ENCODE measurements around the gene MILR1. TPM values are rescaled to one million over a fixed set of nuclear protein-coding genes. Genes with fewer than 3 reads are reported as not detected.

MILR1 gene
- total RNA-seq, 1 experiment from 2014 or later: not detected

GRCh38 chr17:64424324-64424849 is 24.5 kb upstream of the MILR1 start (continued):
- TF ChIP-seq ARID4B (CRISPR knock-in tag; IDR thresholded peaks at IDR 0.05; ENCODE audit: borderline replicate concordance) (no peak), PRRX2 (CRISPR knock-in tag; IDR thresholded peaks at IDR 0.05) (no peak), HMGA2 (CRISPR knock-in tag; IDR thresholded peaks at IDR 0.05) (no peak), SMAD4 (CRISPR knock-in tag; IDR thresholded peaks at IDR 0.05) (no peak), TEAD1 (CRISPR knock-in tag; IDR thresholded peaks at IDR 0.05) (no peak)
- TF ChIP-seq, protein P1, sequence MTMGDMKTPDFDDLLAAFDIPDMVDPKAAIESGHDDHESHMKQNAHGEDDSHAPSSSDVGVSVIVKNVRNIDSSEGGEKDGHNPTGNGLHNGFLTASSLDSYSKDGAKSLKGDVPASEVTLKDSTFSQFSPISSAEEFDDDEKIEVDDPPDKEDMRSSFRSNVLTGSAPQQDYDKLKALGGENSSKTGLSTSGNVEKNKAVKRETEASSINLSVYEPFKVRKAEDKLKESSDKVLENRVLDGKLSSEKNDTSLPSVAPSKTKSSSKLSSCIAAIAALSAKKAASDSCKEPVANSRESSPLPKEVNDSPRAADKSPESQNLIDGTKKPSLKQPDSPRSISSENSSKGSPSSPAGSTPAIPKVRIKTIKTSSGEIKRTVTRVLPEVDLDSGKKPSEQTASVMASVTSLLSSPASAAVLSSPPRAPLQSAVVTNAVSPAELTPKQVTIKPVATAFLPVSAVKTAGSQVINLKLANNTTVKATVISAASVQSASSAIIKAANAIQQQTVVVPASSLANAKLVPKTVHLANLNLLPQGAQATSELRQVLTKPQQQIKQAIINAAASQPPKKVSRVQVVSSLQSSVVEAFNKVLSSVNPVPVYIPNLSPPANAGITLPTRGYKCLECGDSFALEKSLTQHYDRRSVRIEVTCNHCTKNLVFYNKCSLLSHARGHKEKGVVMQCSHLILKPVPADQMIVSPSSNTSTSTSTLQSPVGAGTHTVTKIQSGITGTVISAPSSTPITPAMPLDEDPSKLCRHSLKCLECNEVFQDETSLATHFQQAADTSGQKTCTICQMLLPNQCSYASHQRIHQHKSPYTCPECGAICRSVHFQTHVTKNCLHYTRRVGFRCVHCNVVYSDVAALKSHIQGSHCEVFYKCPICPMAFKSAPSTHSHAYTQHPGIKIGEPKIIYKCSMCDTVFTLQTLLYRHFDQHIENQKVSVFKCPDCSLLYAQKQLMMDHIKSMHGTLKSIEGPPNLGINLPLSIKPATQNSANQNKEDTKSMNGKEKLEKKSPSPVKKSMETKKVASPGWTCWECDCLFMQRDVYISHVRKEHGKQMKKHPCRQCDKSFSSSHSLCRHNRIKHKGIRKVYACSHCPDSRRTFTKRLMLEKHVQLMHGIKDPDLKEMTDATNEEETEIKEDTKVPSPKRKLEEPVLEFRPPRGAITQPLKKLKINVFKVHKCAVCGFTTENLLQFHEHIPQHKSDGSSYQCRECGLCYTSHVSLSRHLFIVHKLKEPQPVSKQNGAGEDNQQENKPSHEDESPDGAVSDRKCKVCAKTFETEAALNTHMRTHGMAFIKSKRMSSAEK (CRISPR knock-in tag; IDR thresholded peaks at IDR 0.05; ENCODE audit: borderline replicate concordance): no peak

DNA sequence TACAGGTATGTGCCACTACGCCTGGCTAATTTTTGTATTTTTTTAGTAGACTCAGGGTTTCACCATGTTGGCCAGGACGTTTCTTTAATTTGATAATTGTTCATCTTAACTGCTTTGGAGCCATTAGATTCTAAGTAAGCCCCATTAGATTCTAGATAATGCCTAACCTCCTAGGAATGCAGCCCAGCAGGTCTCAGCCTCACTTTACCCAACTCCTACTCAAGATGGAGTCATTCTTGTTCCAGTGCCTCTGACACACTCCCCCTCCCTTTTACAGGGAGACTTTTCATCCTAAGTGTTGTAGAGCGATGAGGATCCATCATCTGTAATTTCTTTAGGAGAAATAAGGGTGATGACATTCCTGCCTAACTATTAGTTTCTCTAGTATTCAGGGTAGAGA is 23.7 kb upstream of the MILR1 start:
- Mint-ChIP-seq H3K4me3 (no peak overlapping the region), H3K4me1 (no peaks in the 10 kb centered on the region), H3K27me3 (ENCODE audit: low read depth) (peaks cover 3% of the 10 kb centered on the region; the same call in 1 of the 2 replicates), H3K27ac (no peak overlapping the region), H3K9me3 (peaks cover 39% of the 10 kb centered on the region), H3K36me3 (peaks cover 24% of the 10 kb centered on the region)
- no peak for DNase-seq (ENCODE audit: low spot score)
- CTCF ChIA-PET: no interaction called here
- POLR2A ChIA-PET: no interaction called here
- no peak for ATAC-seq
- TF ChIP-seq ATF3 (CRISPR knock-in tag; conservative IDR thresholded peaks at IDR 0.05): no peak
- no peak for TF ChIP-seq CBFB (CRISPR knock-in tag; IDR thresholded peaks at IDR 0.05; ENCODE audit: low read depth)
- TF ChIP-seq E2F4 (CRISPR knock-in tag; IDR thresholded peaks at IDR 0.05; ENCODE audit: borderline replicate concordance, low read depth): no peak
- TF ChIP-seq ELF4 (CRISPR knock-in tag; IDR thresholded peaks at IDR 0.05; ENCODE audit: low read depth): no peak
- no peak for TF ChIP-seq ZNF232 (CRISPR knock-in tag; IDR thresholded peaks at IDR 0.05)
- no peak for TF ChIP-seq ZBTB21 (CRISPR knock-in tag; IDR thresholded peaks at IDR 0.05; ENCODE audit: borderline replicate concordance)
- TF ChIP-seq NR1H2 (CRISPR knock-in tag; IDR thresholded peaks at IDR 0.05): no peak
- TF ChIP-seq, protein P2, sequence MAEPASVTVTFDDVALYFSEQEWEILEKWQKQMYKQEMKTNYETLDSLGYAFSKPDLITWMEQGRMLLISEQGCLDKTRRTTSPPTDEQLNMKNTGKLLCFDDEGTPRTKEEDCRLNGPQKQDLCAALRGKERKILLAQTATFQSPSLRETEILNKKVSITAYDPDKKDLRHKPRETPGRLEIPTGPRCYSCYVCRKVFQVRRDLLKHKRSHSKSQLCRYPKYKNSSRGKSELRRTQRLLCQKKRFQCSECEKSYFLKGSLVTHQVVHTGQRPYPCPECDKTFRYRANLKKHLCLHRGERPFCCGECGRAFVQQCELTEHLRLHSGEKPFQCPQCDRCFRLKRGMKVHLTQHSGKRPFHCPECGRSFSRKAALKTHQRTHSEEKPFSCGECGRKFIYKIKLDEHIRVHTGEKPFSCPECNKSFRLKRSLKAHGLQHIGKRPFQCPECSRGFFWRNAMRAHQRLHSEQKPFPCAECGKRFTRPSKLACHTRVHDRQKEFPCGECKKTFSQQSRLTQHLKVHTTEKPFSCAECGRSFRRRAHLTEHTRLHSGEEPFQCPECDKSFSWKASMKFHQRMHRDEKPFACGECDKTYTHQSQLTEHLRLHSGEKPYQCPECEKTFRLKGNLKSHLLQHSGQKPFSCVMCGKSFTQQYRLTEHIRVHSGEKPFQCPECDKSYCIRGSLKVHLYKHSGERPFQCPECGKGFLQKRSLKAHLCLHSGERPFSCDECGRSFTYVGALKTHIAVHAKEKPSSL (CRISPR knock-in tag; conservative IDR thresholded peaks at IDR 0.05): no peak
- TF ChIP-seq ZBTB43 (CRISPR knock-in tag; IDR thresholded peaks at IDR 0.05): no peak
- no peak for TF ChIP-seq SMAD4 (CRISPR knock-in tag; IDR thresholded peaks at IDR 0.05)
- TF ChIP-seq, protein P3, sequence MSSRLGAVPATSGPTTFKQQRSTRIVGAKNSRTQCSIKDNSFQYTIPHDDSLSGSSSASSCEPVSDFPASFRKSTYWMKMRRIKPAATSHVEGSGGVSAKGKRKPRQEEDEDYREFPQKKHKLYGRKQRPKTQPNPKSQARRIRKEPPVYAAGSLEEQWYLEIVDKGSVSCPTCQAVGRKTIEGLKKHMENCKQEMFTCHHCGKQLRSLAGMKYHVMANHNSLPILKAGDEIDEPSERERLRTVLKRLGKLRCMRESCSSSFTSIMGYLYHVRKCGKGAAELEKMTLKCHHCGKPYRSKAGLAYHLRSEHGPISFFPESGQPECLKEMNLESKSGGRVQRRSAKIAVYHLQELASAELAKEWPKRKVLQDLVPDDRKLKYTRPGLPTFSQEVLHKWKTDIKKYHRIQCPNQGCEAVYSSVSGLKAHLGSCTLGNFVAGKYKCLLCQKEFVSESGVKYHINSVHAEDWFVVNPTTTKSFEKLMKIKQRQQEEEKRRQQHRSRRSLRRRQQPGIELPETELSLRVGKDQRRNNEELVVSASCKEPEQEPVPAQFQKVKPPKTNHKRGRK (CRISPR knock-in tag; IDR thresholded peaks at IDR 0.05; ENCODE audit: borderline replicate concordance): no peak
